Activated naive CD8-positive, alpha-beta T cell treated with anti-CD3 and anti-CD28 coated beads, Interleukin-2, amount 10 ng/mL, durations not matched to agents 7 days and 5 days (primary cell): Measurements from ENCODE around the gene GEMIN8. TPM values are rescaled to one million over a fixed set of nuclear protein-coding genes. Genes with fewer than 3 reads are reported as not detected.

Experiments used
- ATAC-seq: fragments of 150-1000 bp; cut with Tn5 transposase; one replicate; pipeline ENCODE4 v1.10.0; 2021; ENCODE audit warnings: low read depth, moderate library complexity
- POLR2A ChIA-PET: fragments of 350-600 bp; sonication (Branson Sonifier 250); formaldehyde crosslinking; loops from one replicate; lab custom pipeline; 2021; ENCODE audit warnings: antibody characterized with exemption; lab: Charles Lee
- DNase-seq: peaks from one replicate; pipeline ENCODE4 v3.0.0; 2021
- H3K27ac Mint-ChIP-seq: one replicate; pipeline ENCODE4 v1.8.0; 2022; ENCODE audit warnings: mild to moderate bottlenecking, mixed read lengths
- H3K27me3 Mint-ChIP-seq: one replicate; pipeline ENCODE4 v1.8.0; 2022; ENCODE audit warnings: mild to moderate bottlenecking, moderate library complexity, mixed read lengths
- H3K36me3 Mint-ChIP-seq: one replicate; pipeline ENCODE4 v1.8.0; 2021; ENCODE audit warnings: mild to moderate bottlenecking, mixed read lengths
- H3K4me1 Mint-ChIP-seq: one replicate; pipeline ENCODE4 v1.8.0; 2021; ENCODE audit warnings: mixed read lengths
- H3K4me3 Mint-ChIP-seq: one replicate; pipeline ENCODE4 v1.8.0; 2022; ENCODE audit warnings: mild to moderate bottlenecking, moderate library complexity, mixed read lengths
- H3K9me3 Mint-ChIP-seq: one replicate; pipeline ENCODE4 v1.8.0; 2021; ENCODE audit warnings: mixed read lengths
- total RNA-seq, 2 experiments: library from RNA; stranded (reverse); gene quantifications; one replicate each; pipeline ENCODE4 v1.2.3, GENCODE V29; 2021

The GEMIN8 gene
- total RNA-seq, 2 experiments from 2014 or later, result 13.4 to 14.3 TPM

DNA sequence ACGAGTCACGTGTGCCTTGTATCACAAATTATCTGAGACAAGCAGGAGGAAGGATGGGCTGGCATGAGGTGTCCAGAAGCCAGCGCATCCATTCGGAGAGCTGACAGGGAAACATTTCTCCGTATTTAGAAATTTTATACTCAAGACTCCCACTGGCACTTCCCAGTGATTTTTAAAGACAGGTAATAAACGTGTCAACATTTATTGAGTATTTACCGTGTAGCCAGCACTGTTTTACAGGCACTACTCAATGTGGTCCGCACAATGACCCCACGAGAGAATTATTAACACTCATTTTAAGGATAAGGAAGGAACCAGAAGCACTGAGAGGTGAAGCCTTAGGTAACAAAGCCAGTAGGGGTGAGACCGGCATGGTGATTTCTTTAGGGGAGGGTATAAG lies 23.2 kb downstream of the GEMIN8 start:
- H3K27ac Mint-ChIP-seq, result no peak overlapping the region

GRCh38 chrX:14003876-14004425 lies 25.7 kb downstream of the GEMIN8 start:
- no peak for DNase-seq
- H3K4me1 Mint-ChIP-seq, result peaks cover 5% of the 10 kb centered on the region
- no peak overlapping the region for H3K27ac Mint-ChIP-seq
- ATAC-seq, result no peak
- H3K9me3 Mint-ChIP-seq, result peaks cover 1% of the 10 kb centered on the region
- peaks cover 9% of the 10 kb centered on the region for H3K36me3 Mint-ChIP-seq
- H3K27me3 Mint-ChIP-seq, result no peaks in the 10 kb centered on the region
- POLR2A ChIA-PET, result no interaction called here
- no peak overlapping the region for H3K4me3 Mint-ChIP-seq

More for the DNA sequence above, 23.2 kb downstream of the GEMIN8 start:
- Mint-ChIP-seq H3K9me3 (peaks cover 1% of the 10 kb centered on the region), H3K36me3 (peaks cover 9% of the 10 kb centered on the region), H3K4me3 (no peak overlapping the region), H3K4me1 (peaks cover 5% of the 10 kb centered on the region), H3K27me3 (no peaks in the 10 kb centered on the region)
- POLR2A ChIA-PET, result no interaction called here
- DNase-seq, result no peak
- ATAC-seq, result no peak

GRCh38 chrX:14003028-14003427 lies 26.7 kb downstream of the GEMIN8 start:
- H3K9me3 Mint-ChIP-seq, result peaks cover 1% of the 10 kb centered on the region
- no peak overlapping the region for H3K4me3 Mint-ChIP-seq
- POLR2A ChIA-PET, result no interaction called here
- ATAC-seq (no peak), DNase-seq (no peak)
- H3K36me3 Mint-ChIP-seq, result peaks cover 5% of the 10 kb centered on the region
- H3K27ac Mint-ChIP-seq, result no peak overlapping the region
- H3K4me1 Mint-ChIP-seq, result peaks cover 5% of the 10 kb centered on the region
- H3K27me3 Mint-ChIP-seq, result no peaks in the 10 kb centered on the region

GRCh38 chrX:13996650-13997049 lies 33.0 kb downstream of the GEMIN8 start:
- H3K27me3 Mint-ChIP-seq, result no peaks in the 10 kb centered on the region
- no peak for DNase-seq
- no peak overlapping the region for H3K27ac Mint-ChIP-seq
- no peaks in the 10 kb centered on the region for H3K4me1 Mint-ChIP-seq
- H3K9me3 Mint-ChIP-seq, result no peaks in the 10 kb centered on the region
- no peaks in the 10 kb centered on the region for H3K36me3 Mint-ChIP-seq
- no peak for ATAC-seq
- POLR2A ChIA-PET, result no interaction called here
- H3K4me3 Mint-ChIP-seq, result no peak overlapping the region

DNA sequence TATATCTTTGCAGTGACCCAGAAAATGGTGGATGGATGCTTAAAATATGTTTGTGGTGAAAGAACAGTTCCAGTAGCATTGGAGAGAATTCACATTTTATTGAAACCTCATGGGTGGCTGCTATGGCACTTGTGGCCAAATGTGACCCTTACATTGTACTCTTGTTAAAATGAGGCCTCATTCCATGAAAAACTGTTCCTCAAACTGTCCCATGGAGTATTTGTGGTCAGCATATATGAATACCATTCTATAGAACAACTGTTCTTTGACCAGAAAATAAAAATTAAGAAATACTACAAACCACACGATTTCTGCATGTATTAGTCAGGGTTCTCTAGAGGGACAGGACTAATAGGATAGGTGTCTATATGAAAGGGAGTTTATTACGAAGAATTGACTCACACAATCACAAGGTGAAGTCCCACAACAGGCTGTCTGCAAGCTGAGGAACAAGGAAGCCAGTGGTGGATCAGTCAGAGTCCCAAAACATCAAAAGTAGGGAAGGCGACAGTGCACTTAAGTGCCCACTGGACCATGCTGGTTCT lies 35.1 kb downstream of the GEMIN8 start:
- no peaks in the 10 kb centered on the region for H3K36me3 Mint-ChIP-seq
- DNase-seq (no peak), ATAC-seq (no peak)
- no peaks in the 10 kb centered on the region for H3K4me1 Mint-ChIP-seq
- no peaks in the 10 kb centered on the region for H3K27me3 Mint-ChIP-seq
- no peak overlapping the region for H3K27ac Mint-ChIP-seq
- H3K9me3 Mint-ChIP-seq, result no peaks in the 10 kb centered on the region
- no peak overlapping the region for H3K4me3 Mint-ChIP-seq
- POLR2A ChIA-PET, result no interaction called here

DNA sequence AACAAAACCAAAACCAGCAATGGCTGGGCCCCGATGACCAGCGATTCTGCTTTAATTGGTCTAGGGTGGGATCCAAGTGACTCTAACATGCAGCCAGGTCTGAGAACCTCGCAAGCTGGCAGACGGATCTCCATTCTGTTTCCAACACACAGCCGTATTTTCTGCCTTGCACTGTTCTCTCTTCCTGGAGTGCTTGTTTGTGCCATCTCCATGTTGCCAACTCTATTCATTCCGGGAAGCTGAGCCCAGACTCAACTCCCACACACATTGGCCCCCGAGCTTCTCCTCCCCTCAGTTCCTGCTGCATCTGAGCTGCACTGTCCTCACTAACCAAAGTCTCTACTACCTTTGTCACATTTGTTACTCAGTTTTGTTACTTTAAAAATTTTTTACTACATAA lies 35.6 kb downstream of the GEMIN8 start:
- H3K36me3 Mint-ChIP-seq, result no peaks in the 10 kb centered on the region
- H3K27ac Mint-ChIP-seq, result no peak overlapping the region
- H3K4me3 Mint-ChIP-seq, result no peak overlapping the region
- POLR2A ChIA-PET, result no interaction called here
- H3K27me3 Mint-ChIP-seq, result no peaks in the 10 kb centered on the region
- ATAC-seq, result no peak
- no peaks in the 10 kb centered on the region for H3K9me3 Mint-ChIP-seq
- no peaks in the 10 kb centered on the region for H3K4me1 Mint-ChIP-seq
- DNase-seq, result no peak

DNA sequence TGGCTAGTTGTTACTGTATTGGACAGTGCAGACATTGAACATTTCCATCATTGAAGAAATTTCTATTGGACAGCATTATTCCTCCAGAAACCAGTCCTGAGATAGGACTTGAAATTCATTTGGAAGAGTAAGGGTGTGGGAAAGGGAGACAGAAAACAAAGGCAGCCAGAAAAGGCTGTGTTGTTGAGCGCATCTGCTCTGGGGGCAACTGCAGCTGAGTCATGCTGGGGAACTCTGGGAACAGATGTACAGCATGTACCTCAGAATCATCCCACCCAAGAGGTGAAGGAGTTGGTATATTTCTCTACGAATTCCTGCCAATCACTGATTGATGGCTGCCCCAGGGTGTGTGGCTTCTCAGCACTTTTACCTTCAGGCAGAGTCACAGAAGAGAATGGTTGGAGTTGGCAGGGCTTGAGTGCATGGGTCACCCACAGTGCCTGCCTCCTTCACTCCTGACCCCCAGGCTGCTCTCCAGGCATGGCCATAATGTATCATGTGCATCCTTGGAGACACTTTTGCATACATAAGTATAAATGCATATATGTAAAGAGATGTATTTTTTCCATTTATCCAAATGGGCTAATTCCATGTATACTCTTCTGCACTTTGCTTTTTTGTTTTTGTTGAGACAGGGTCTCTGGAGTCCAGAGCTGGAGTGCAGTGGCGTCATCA lies 39.4 kb downstream of the GEMIN8 start:
- no peaks in the 10 kb centered on the region for H3K4me1 Mint-ChIP-seq
- ATAC-seq (no peak), DNase-seq (no peak)
- H3K27ac Mint-ChIP-seq, result no peak overlapping the region
- POLR2A ChIA-PET, result no interaction called here
- H3K27me3 Mint-ChIP-seq, result no peaks in the 10 kb centered on the region
- no peak overlapping the region for H3K4me3 Mint-ChIP-seq
- no peaks in the 10 kb centered on the region for H3K36me3 Mint-ChIP-seq
- no peaks in the 10 kb centered on the region for H3K9me3 Mint-ChIP-seq

GRCh38 chrX:13985697-13986435 lies 43.8 kb downstream of the GEMIN8 start:
- H3K27ac Mint-ChIP-seq, result no peak overlapping the region
- no peak overlapping the region for H3K4me3 Mint-ChIP-seq
- no peaks in the 10 kb centered on the region for H3K27me3 Mint-ChIP-seq
- no peaks in the 10 kb centered on the region for H3K4me1 Mint-ChIP-seq
- POLR2A ChIA-PET, result no interaction called here
- H3K36me3 Mint-ChIP-seq, result no peaks in the 10 kb centered on the region
- H3K9me3 Mint-ChIP-seq, result peaks cover 1% of the 10 kb centered on the region
- DNase-seq (no peak), ATAC-seq (no peak)

DNA sequence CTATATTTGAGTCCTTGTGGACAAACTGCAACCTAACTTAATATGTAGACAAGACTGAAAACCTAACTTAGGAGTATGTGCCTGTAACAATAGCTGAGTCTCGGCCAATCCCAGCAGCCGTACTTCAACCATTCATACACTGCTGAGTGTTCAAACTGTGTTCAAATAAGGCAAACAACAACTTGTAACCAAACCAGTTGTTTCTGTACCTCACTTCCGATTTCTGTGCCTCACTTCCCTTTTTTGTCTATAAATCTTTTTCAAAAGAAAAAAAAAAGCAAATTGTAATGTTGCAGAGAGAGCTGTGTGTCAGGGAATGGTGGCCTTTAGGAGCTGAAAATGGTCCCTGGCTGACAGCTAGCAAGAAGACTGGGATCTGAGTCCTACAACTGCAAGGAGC lies 46.0 kb downstream of the GEMIN8 start:
- DNase-seq (no peak), ATAC-seq (no peak)
- no peaks in the 10 kb centered on the region for H3K27me3 Mint-ChIP-seq
- no peaks in the 10 kb centered on the region for H3K36me3 Mint-ChIP-seq
- POLR2A ChIA-PET, result no interaction called here
- no peak overlapping the region for H3K27ac Mint-ChIP-seq
- peaks cover 1% of the 10 kb centered on the region for H3K9me3 Mint-ChIP-seq
- H3K4me3 Mint-ChIP-seq, result no peak overlapping the region
- no peaks in the 10 kb centered on the region for H3K4me1 Mint-ChIP-seq

DNA sequence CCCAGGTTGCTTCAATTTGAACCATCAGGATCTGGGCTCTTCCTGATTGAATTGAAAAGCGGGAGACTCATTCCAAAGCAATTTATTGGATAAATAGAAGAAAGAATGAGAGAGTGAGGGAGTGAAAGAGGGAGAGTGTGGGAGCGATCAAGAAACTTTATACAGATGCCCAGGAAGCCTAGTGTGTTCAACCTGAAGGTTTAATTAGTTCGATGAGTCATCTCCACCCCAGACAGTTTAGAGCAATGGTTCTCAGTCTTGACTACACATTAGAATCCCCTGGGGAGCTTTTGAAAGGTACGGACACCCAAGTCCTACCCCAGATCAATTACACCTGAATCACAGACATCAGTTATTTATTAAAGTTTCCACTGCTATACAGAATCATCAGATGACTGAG lies 61.5 kb downstream of the GEMIN8 start:
- DNase-seq, result no peak

DNA sequence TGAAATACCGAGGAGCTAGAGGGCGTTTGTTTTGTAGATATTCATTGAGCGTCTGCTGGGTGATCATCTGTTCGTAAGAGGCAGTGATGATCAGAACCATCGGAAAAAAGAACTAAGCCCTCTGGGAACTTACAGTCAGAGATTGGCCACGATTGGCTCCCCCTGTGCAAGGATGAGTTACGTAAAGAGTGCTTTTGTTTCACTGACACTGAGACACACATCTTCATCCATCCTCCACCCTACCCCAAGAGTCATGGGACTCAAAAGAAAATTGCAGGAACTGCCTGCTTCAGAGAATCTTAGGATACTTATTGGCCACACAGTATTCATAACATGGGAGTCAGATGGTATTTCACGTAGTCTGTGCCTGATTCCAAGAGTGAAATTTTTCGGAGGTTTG lies 62.1 kb downstream of the GEMIN8 start:
- H3K9me3 Mint-ChIP-seq, result no peaks in the 10 kb centered on the region
- POLR2A ChIA-PET, result no interaction called here
- H3K36me3 Mint-ChIP-seq, result no peaks in the 10 kb centered on the region
- DNase-seq (no peak), ATAC-seq (no peak)
- H3K27ac Mint-ChIP-seq, result no peak overlapping the region
- H3K4me3 Mint-ChIP-seq, result no peak overlapping the region
- H3K27me3 Mint-ChIP-seq, result no peaks in the 10 kb centered on the region
- H3K4me1 Mint-ChIP-seq, result no peaks in the 10 kb centered on the region

More for the DNA sequence above, 61.5 kb downstream of the GEMIN8 start:
- Mint-ChIP-seq H3K9me3 (no peaks in the 10 kb centered on the region), H3K27ac (no peak overlapping the region), H3K4me1 (no peaks in the 10 kb centered on the region), H3K27me3 (no peaks in the 10 kb centered on the region), H3K36me3 (no peaks in the 10 kb centered on the region), H3K4me3 (no peak overlapping the region)
- POLR2A ChIA-PET, result no interaction called here
- ATAC-seq, result no peak

- no peak for DNase-seq
Observed at GRCh38 chrX:13966793-13967125, 62.9 kb downstream of the GEMIN8 start.

DNA sequence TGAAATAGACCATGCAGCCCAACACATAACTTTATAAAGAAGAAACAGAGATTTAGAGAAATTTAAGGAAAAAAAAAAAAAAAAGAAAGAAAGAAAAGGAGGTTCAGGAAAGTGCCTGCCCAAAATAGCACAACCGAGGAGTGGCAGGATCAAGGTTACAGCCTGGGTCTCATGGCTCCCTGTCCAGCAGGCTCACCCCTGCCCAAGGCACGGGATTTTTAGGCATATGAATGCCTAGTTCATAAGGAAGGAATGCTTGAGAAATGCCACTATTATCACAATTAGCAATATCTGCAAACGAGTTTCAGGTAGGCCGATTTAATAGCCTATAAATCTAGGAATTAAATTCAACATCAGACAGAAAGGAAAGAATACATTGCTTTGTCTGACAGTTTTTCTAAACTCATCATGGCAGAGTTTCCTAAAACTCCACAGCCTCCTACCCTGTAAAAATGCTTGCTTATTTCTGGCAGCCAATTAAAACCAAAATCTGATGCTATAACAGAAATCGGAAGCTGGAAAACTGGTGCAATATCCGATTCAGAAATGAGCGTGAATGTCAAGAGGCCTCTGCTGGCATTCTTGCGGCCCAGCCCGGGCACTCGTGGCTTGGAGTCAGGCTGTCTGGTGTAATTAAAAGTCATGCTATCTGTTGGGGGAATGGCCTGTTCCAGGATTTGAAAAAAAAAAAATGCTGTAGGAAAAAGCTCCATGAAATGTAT lies 63.5 kb downstream of the GEMIN8 start:
- Mint-ChIP-seq H3K4me3 (no peak overlapping the region), H3K27me3 (no peaks in the 10 kb centered on the region)

More at GRCh38 chrX:13966793-13967125, 62.9 kb downstream of the GEMIN8 start:
- no peaks in the 10 kb centered on the region for H3K36me3 Mint-ChIP-seq
- ATAC-seq, result no peak
- POLR2A ChIA-PET, result no interaction called here
- H3K27ac Mint-ChIP-seq, result no peak overlapping the region
- H3K9me3 Mint-ChIP-seq, result no peaks in the 10 kb centered on the region
- no peaks in the 10 kb centered on the region for H3K4me1 Mint-ChIP-seq
- no peaks in the 10 kb centered on the region for H3K27me3 Mint-ChIP-seq
- H3K4me3 Mint-ChIP-seq, result no peak overlapping the region

More for the DNA sequence above, 63.5 kb downstream of the GEMIN8 start:
- ATAC-seq (no peak), DNase-seq (no peak)
- POLR2A ChIA-PET, result no interaction called here
- Mint-ChIP-seq H3K36me3 (no peaks in the 10 kb centered on the region), H3K4me1 (no peaks in the 10 kb centered on the region), H3K27ac (no peak overlapping the region), H3K9me3 (no peaks in the 10 kb centered on the region)
